ENCODE results near the gene IFNK.

The IFNK gene

GRCh38 chr9:27478322-27478721, 45.8 kb upstream of the IFNK start:
- H2AFZ ChIP-seq (ENCODE audit: low read depth, low read length) = no peak overlapping the region
- no peak overlapping the region for H2BK120ac ChIP-seq (ENCODE audit: low read depth, low read length)
- H3K14ac ChIP-seq (ENCODE audit: low read length in 2 of 2) = no peak overlapping the region
- H3K4me2 ChIP-seq (ENCODE audit: low read length, poor library complexity, severe bottlenecking) = no peak overlapping the region
- no peak overlapping the region for H2AK5ac ChIP-seq (ENCODE audit: low read length, severe bottlenecking)
- no peaks in the 10 kb centered on the region for H3K79me1 ChIP-seq (replicated peaks; ENCODE audit: low read length, poor library complexity, severe bottlenecking)
- no peaks in the 10 kb centered on the region for H3K4me1 ChIP-seq (ENCODE audit: control insufficient read depth, insufficient read depth, low read depth, low read length)
- H3K27me3 ChIP-seq (ENCODE audit: control insufficient read depth in 1 of 2, insufficient read depth in 1 of 2, low read length in 2 of 2) = no peaks in the 10 kb centered on the region
- H2BK15ac ChIP-seq (ENCODE audit: low read depth, poor library complexity, severe bottlenecking) = no peak overlapping the region
- no peak for DNase-seq
- no peak overlapping the region for H3K23ac ChIP-seq (ENCODE audit: low read length in 2 of 2)
- no peak overlapping the region for H3K18ac ChIP-seq (ENCODE audit: low read depth in 1 of 2, low read length in 2 of 2)
- no peak overlapping the region for H3K4me3 ChIP-seq (ENCODE audit: insufficient read depth in 1 of 2, low read depth in 1 of 2, low read length in 2 of 2)
- H4K91ac ChIP-seq (ENCODE audit: low read length) = no peak overlapping the region
- H3K9me3 ChIP-seq (ENCODE audit: control insufficient read depth, low read length) = peaks cover 4% of the 10 kb centered on the region
- no peak overlapping the region for H4K8ac ChIP-seq (ENCODE audit: low read length)
- H2BK12ac ChIP-seq (ENCODE audit: low read length in 2 of 2) = no peak overlapping the region
- H3K36me3 ChIP-seq (ENCODE audit: control insufficient read depth in 1 of 2, insufficient read depth in 2 of 2, low read depth in 1 of 2, low read length in 2 of 2) = no peaks in the 10 kb centered on the region
- H3K4ac ChIP-seq (ENCODE audit: low read depth in 1 of 2, low read length in 2 of 2) = no peak overlapping the region
- H3K27ac ChIP-seq (ENCODE audit: low read length, poor library complexity, severe bottlenecking) = no peak overlapping the region
- no peak overlapping the region for H3K9ac ChIP-seq (ENCODE audit: low read length)
- no peak overlapping the region for H2BK5ac ChIP-seq (ENCODE audit: low read depth, low read length, poor library complexity, severe bottlenecking)
- no CpG with 5 or more reads among the region's 1 CpG for WGBS

GRCh38 chr9:27482709-27483108, 41.4 kb upstream of the IFNK start:
- Histone ChIP-seq H3K4ac (ENCODE audit: low read depth in 1 of 2, low read length in 2 of 2) (no peak overlapping the region), H2AFZ (ENCODE audit: low read depth, low read length) (no peak overlapping the region), H3K18ac (ENCODE audit: low read depth in 1 of 2, low read length in 2 of 2) (no peak overlapping the region), H3K9ac (ENCODE audit: low read length) (no peak overlapping the region), H3K14ac (ENCODE audit: low read length in 2 of 2) (no peak overlapping the region), H3K27ac (ENCODE audit: low read length, poor library complexity, severe bottlenecking) (no peak overlapping the region), H3K27me3 (ENCODE audit: control insufficient read depth in 1 of 2, insufficient read depth in 1 of 2, low read length in 2 of 2) (no peaks in the 10 kb centered on the region), H3K4me1 (ENCODE audit: control insufficient read depth, insufficient read depth, low read depth, low read length) (no peaks in the 10 kb centered on the region), H4K8ac (ENCODE audit: low read length) (no peak overlapping the region), H3K9me3 (ENCODE audit: control insufficient read depth, low read length) (peaks cover 4% of the 10 kb centered on the region), H4K91ac (ENCODE audit: low read length) (no peak overlapping the region), H2AK5ac (ENCODE audit: low read length, severe bottlenecking) (no peak overlapping the region), H3K79me1 (replicated peaks; ENCODE audit: low read length, poor library complexity, severe bottlenecking) (no peaks in the 10 kb centered on the region), H2BK5ac (ENCODE audit: low read depth, low read length, poor library complexity, severe bottlenecking) (no peak overlapping the region), H3K4me3 (ENCODE audit: insufficient read depth in 1 of 2, low read depth in 1 of 2, low read length in 2 of 2) (no peak overlapping the region), H3K4me2 (ENCODE audit: low read length, poor library complexity, severe bottlenecking) (no peak overlapping the region), H2BK15ac (ENCODE audit: low read depth, poor library complexity, severe bottlenecking) (no peak overlapping the region), H3K36me3 (ENCODE audit: control insufficient read depth in 1 of 2, insufficient read depth in 2 of 2, low read depth in 1 of 2, low read length in 2 of 2) (no peaks in the 10 kb centered on the region), H3K23ac (ENCODE audit: low read length in 2 of 2) (no peak overlapping the region), H2BK120ac (ENCODE audit: low read depth, low read length) (no peak overlapping the region), H2BK12ac (ENCODE audit: low read length in 2 of 2) (no peak overlapping the region)
- no peak for DNase-seq
- 81% methylated on average over 1 of the region's 2 CpGs for WGBS

GRCh38 chr9:27483576-27483975, 40.5 kb upstream of the IFNK start:
- Histone ChIP-seq H3K4me3 (ENCODE audit: insufficient read depth in 1 of 2, low read depth in 1 of 2, low read length in 2 of 2) (no peak overlapping the region), H2AK5ac (ENCODE audit: low read length, severe bottlenecking) (no peak overlapping the region), H3K27me3 (ENCODE audit: control insufficient read depth in 1 of 2, insufficient read depth in 1 of 2, low read length in 2 of 2) (no peaks in the 10 kb centered on the region), H4K91ac (ENCODE audit: low read length) (no peak overlapping the region), H3K36me3 (ENCODE audit: control insufficient read depth in 1 of 2, insufficient read depth in 2 of 2, low read depth in 1 of 2, low read length in 2 of 2) (no peaks in the 10 kb centered on the region), H3K9me3 (ENCODE audit: control insufficient read depth, low read length) (peaks cover 4% of the 10 kb centered on the region), H2BK12ac (ENCODE audit: low read length in 2 of 2) (no peak overlapping the region), H4K8ac (ENCODE audit: low read length) (no peak overlapping the region), H3K14ac (ENCODE audit: low read length in 2 of 2) (no peak overlapping the region), H3K4ac (ENCODE audit: low read depth in 1 of 2, low read length in 2 of 2) (no peak overlapping the region), H3K4me2 (ENCODE audit: low read length, poor library complexity, severe bottlenecking) (no peak overlapping the region), H3K79me1 (replicated peaks; ENCODE audit: low read length, poor library complexity, severe bottlenecking) (no peaks in the 10 kb centered on the region), H2BK120ac (ENCODE audit: low read depth, low read length) (no peak overlapping the region), H2BK15ac (ENCODE audit: low read depth, poor library complexity, severe bottlenecking) (no peak overlapping the region), H3K4me1 (ENCODE audit: control insufficient read depth, insufficient read depth, low read depth, low read length) (no peaks in the 10 kb centered on the region), H3K18ac (ENCODE audit: low read depth in 1 of 2, low read length in 2 of 2) (no peak overlapping the region), H2AFZ (ENCODE audit: low read depth, low read length) (no peak overlapping the region), H3K23ac (ENCODE audit: low read length in 2 of 2) (no peak overlapping the region), H3K27ac (ENCODE audit: low read length, poor library complexity, severe bottlenecking) (no peak overlapping the region), H2BK5ac (ENCODE audit: low read depth, low read length, poor library complexity, severe bottlenecking) (no peak overlapping the region), H3K9ac (ENCODE audit: low read length) (no peak overlapping the region)
- 92% methylated on average over 6 of the region's 6 CpGs for WGBS
- no peak for DNase-seq

GRCh38 chr9:27485158-27485557, 38.9 kb upstream of the IFNK start:
- H2BK12ac ChIP-seq (ENCODE audit: low read length in 2 of 2) = no peak overlapping the region
- no peak overlapping the region for H2AFZ ChIP-seq (ENCODE audit: low read depth, low read length)
- H3K27me3 ChIP-seq (ENCODE audit: control insufficient read depth in 1 of 2, insufficient read depth in 1 of 2, low read length in 2 of 2) = no peaks in the 10 kb centered on the region
- no peak overlapping the region for H3K9ac ChIP-seq (ENCODE audit: low read length)
- no peak overlapping the region for H2BK120ac ChIP-seq (ENCODE audit: low read depth, low read length)
- H3K36me3 ChIP-seq (ENCODE audit: control insufficient read depth in 1 of 2, insufficient read depth in 2 of 2, low read depth in 1 of 2, low read length in 2 of 2) = no peaks in the 10 kb centered on the region
- H3K14ac ChIP-seq (ENCODE audit: low read length in 2 of 2) = no peak overlapping the region
- no peak overlapping the region for H4K8ac ChIP-seq (ENCODE audit: low read length)
- H3K4me1 ChIP-seq (ENCODE audit: control insufficient read depth, insufficient read depth, low read depth, low read length) = no peaks in the 10 kb centered on the region
- H2BK5ac ChIP-seq (ENCODE audit: low read depth, low read length, poor library complexity, severe bottlenecking) = no peak overlapping the region
- H2AK5ac ChIP-seq (ENCODE audit: low read length, severe bottlenecking) = no peak overlapping the region
- H3K4ac ChIP-seq (ENCODE audit: low read depth in 1 of 2, low read length in 2 of 2) = no peak overlapping the region
- H4K91ac ChIP-seq (ENCODE audit: low read length) = no peak overlapping the region
- H3K23ac ChIP-seq (ENCODE audit: low read length in 2 of 2) = no peak overlapping the region
- no peak overlapping the region for H3K27ac ChIP-seq (ENCODE audit: low read length, poor library complexity, severe bottlenecking)
- H3K4me3 ChIP-seq (ENCODE audit: insufficient read depth in 1 of 2, low read depth in 1 of 2, low read length in 2 of 2) = no peak overlapping the region
- no peak for DNase-seq
- H3K9me3 ChIP-seq (ENCODE audit: control insufficient read depth, low read length) = no peaks in the 10 kb centered on the region
- H3K18ac ChIP-seq (ENCODE audit: low read depth in 1 of 2, low read length in 2 of 2) = no peak overlapping the region
- no peak overlapping the region for H3K4me2 ChIP-seq (ENCODE audit: low read length, poor library complexity, severe bottlenecking)
- no peak overlapping the region for H2BK15ac ChIP-seq (ENCODE audit: low read depth, poor library complexity, severe bottlenecking)
- H3K79me1 ChIP-seq (replicated peaks; ENCODE audit: low read length, poor library complexity, severe bottlenecking) = no peaks in the 10 kb centered on the region
- WGBS = 100% methylated on average over 1 of the region's 1 CpG
